OCI-LY1 (cell line): ENCODE results near the gene KRT24.

Source experiments
- EZH2 ChIP-seq: fragments of 200-600 bp; sonication (generic), shearing (Covaris generic); IDR thresholded peaks from 2 replicates; pipeline ENCODE4 v1.8.0; 2017; ENCODE audit warnings: borderline replicate concordance, mixed run types, mild to moderate bottlenecking, antibody characterized with exemption, low read length, moderate library complexity, mixed read lengths
- TF ChIP-seq, protein P1 (sequence below): fragments of 200-600 bp; sonication (generic), shearing (Covaris generic); IDR thresholded peaks from 2 replicates; pipeline ENCODE4 v1.5.1; 2017; ENCODE audit warnings: mild to moderate bottlenecking, antibody characterized with exemption, low read length, moderate library complexity, mixed read lengths

DNA sequence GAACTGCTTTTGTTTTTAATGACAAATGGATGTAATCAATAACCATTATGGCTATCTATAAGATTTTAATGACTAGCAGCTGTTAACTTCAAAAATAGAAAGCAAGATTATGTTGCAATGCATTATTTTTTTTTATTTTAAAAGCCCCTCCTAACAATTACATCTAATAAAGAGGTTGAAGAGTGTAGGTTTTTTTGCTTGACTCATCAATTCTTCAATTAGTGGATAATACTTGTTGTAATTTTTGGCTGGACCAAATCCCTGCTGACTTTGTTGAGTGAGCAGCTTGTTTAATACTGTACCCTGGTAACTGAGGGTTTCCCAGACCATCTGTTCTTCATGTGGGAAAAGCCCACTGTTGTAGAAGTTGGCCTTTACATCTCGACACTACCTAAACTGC lies 27.4 kb upstream of the KRT24 start:
- TF ChIP-seq, protein P1, sequence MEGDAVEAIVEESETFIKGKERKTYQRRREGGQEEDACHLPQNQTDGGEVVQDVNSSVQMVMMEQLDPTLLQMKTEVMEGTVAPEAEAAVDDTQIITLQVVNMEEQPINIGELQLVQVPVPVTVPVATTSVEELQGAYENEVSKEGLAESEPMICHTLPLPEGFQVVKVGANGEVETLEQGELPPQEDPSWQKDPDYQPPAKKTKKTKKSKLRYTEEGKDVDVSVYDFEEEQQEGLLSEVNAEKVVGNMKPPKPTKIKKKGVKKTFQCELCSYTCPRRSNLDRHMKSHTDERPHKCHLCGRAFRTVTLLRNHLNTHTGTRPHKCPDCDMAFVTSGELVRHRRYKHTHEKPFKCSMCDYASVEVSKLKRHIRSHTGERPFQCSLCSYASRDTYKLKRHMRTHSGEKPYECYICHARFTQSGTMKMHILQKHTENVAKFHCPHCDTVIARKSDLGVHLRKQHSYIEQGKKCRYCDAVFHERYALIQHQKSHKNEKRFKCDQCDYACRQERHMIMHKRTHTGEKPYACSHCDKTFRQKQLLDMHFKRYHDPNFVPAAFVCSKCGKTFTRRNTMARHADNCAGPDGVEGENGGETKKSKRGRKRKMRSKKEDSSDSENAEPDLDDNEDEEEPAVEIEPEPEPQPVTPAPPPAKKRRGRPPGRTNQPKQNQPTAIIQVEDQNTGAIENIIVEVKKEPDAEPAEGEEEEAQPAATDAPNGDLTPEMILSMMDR, result no peak
- no peak for TF ChIP-seq EZH2
